HG03095 (cell line): Measurements from ENCODE around the gene TSKU.

ENCODE experiments used
- ATAC-seq: cut with Tn5 transposase; IDR thresholded peaks from one replicate; pipeline ENCODE4 v1.9.1; 2021; ENCODE audit warnings: moderate library complexity; ENCODE audit not compliant: unreplicated experiment

The TSKU gene

GRCh38 chr11:76844511-76844910 lies 61.4 kb downstream of the TSKU start:
- ATAC-seq, result no peak

- no peak for ATAC-seq
Observed at GRCh38 chr11:76845069-76845468, 61.9 kb downstream of the TSKU start.

- ATAC-seq, result no peak
Observed at GRCh38 chr11:76846441-76846840, 63.3 kb downstream of the TSKU start.
